Panc1 (cell line): ENCODE data around the gene AMN.

Experiments
- TF ChIP-seq, protein P1 (sequence below): fragments of 450-650 bp; IDR thresholded peaks from 2 replicates; pipeline ENCODE4 v1.5.1; 2017; ENCODE audit warnings: mild to moderate bottlenecking
- TF ChIP-seq, protein P2 (sequence below), 2 experiments: IDR thresholded peaks; 2 replicates each; pipeline ENCODE4 v1.6.1; 2011 to 2012; ENCODE audit warnings: low read depth in 2 of 2, control low read depth in 1 of 2, low read length in 1 of 2, mild to moderate bottlenecking in 1 of 2, moderate library complexity in 1 of 2; ENCODE audit not compliant: insufficient read depth in 1 of 2

DNA sequence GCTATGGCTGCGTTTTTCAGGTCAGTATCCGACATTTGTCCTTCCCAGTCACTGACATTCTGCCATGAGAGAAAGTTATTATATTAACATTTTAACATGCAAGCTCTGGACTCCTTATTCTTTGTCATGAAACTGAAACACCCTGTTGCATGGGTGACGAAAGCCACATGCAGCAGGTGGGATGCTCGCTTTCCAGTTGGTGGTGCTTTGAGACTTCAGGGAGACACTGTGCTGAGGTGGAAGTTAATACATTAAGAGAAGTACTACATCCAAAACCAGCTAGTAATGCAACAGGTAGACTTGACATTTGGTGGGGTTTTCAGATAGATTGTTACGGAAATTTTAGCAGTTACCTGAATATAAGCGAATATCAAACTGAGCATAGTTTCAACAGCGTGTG lies 32.8 kb upstream of the AMN start:
- TF ChIP-seq, protein P1, sequence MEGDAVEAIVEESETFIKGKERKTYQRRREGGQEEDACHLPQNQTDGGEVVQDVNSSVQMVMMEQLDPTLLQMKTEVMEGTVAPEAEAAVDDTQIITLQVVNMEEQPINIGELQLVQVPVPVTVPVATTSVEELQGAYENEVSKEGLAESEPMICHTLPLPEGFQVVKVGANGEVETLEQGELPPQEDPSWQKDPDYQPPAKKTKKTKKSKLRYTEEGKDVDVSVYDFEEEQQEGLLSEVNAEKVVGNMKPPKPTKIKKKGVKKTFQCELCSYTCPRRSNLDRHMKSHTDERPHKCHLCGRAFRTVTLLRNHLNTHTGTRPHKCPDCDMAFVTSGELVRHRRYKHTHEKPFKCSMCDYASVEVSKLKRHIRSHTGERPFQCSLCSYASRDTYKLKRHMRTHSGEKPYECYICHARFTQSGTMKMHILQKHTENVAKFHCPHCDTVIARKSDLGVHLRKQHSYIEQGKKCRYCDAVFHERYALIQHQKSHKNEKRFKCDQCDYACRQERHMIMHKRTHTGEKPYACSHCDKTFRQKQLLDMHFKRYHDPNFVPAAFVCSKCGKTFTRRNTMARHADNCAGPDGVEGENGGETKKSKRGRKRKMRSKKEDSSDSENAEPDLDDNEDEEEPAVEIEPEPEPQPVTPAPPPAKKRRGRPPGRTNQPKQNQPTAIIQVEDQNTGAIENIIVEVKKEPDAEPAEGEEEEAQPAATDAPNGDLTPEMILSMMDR, result no peak
- TF ChIP-seq, protein P2, sequence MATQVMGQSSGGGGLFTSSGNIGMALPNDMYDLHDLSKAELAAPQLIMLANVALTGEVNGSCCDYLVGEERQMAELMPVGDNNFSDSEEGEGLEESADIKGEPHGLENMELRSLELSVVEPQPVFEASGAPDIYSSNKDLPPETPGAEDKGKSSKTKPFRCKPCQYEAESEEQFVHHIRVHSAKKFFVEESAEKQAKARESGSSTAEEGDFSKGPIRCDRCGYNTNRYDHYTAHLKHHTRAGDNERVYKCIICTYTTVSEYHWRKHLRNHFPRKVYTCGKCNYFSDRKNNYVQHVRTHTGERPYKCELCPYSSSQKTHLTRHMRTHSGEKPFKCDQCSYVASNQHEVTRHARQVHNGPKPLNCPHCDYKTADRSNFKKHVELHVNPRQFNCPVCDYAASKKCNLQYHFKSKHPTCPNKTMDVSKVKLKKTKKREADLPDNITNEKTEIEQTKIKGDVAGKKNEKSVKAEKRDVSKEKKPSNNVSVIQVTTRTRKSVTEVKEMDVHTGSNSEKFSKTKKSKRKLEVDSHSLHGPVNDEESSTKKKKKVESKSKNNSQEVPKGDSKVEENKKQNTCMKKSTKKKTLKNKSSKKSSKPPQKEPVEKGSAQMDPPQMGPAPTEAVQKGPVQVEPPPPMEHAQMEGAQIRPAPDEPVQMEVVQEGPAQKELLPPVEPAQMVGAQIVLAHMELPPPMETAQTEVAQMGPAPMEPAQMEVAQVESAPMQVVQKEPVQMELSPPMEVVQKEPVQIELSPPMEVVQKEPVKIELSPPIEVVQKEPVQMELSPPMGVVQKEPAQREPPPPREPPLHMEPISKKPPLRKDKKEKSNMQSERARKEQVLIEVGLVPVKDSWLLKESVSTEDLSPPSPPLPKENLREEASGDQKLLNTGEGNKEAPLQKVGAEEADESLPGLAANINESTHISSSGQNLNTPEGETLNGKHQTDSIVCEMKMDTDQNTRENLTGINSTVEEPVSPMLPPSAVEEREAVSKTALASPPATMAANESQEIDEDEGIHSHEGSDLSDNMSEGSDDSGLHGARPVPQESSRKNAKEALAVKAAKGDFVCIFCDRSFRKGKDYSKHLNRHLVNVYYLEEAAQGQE (IDR thresholded peaks at IDR 0.05; ENCODE audit: insufficient read depth in 1 of 2, low read depth in 2 of 2, low read length in 1 of 2), result no peak
